Measurements from ENCODE around the gene ZNF436. TPM values are rescaled to one million over a fixed set of nuclear protein-coding genes. Genes with fewer than 3 reads are reported as not detected.
A peak's percentile ranks its signal among the peaks of the same experiment; 100 is the strongest.

Gene ZNF436
- total and polyA plus RNA-seq, 2 of the 13 experiments (the other 11 are each of a cell fraction or from before 2014, with no cell fraction given), result 4.3 to 9.9 TPM

GRCh38 chr1:23344111-23344986, 25.3 kb downstream of the ZNF436 start, which contains the start of gene HNRNPR (continued):
- TF ChIP-seq ZBTB33 (CRISPR knock-in tag; IDR thresholded peaks at IDR 0.05), result no peak
- no peak for TF ChIP-seq HNF1A (IDR thresholded peaks at IDR 0.05; ENCODE audit: low read depth)
- no peak for TF ChIP-seq HNF1A (CRISPR knock-in tag; IDR thresholded peaks at IDR 0.05; ENCODE audit: borderline replicate concordance)
- TF ChIP-seq TBP (CRISPR knock-in tag; IDR thresholded peaks at IDR 0.05), result no peak
- peak; percentile 97 for TF ChIP-seq ZNF687 (CRISPR knock-in tag; IDR thresholded peaks at IDR 0.05)
- TF ChIP-seq ZNF740 (CRISPR knock-in tag; IDR thresholded peaks at IDR 0.05), result no peak; the same call in 1 of the 2 replicates
- TF ChIP-seq ZNF225 (CRISPR knock-in tag; IDR thresholded peaks at IDR 0.05), result no peak
- TF ChIP-seq ZNF414 (CRISPR knock-in tag; IDR thresholded peaks at IDR 0.05), result peak; percentile 81
- TF ChIP-seq ZNF282 (IDR thresholded peaks at IDR 0.05; ENCODE audit: partially characterized antibody), result no peak
- TF ChIP-seq TFAP4 (IDR thresholded peaks at IDR 0.05; ENCODE audit: borderline replicate concordance, low read depth), result no peak; the same call in 1 of the 2 replicates
- TF ChIP-seq HIVEP1 (CRISPR knock-in tag; IDR thresholded peaks at IDR 0.05), result peak; percentile 75
- TF ChIP-seq PHF20 (CRISPR knock-in tag; IDR thresholded peaks at IDR 0.05), result peak; percentile 56; the same call in 1 of the 2 replicates
- no peak for TF ChIP-seq CCDC6 (CRISPR knock-in tag; IDR thresholded peaks at IDR 0.05)
- TF ChIP-seq ZNF776 (CRISPR knock-in tag; IDR thresholded peaks at IDR 0.05), result peak; percentile 57; the same call in 1 of the 2 replicates
- no peak for TF ChIP-seq KDM3A (CRISPR knock-in tag; IDR thresholded peaks at IDR 0.05; ENCODE audit: low read depth)
- TF ChIP-seq TCF7L2 (IDR thresholded peaks at IDR 0.05; ENCODE audit: low read depth, low read length), result no peak

Measured in HepG2 (cell line).